ENCODE measurements around the gene MEI1.

DNA sequence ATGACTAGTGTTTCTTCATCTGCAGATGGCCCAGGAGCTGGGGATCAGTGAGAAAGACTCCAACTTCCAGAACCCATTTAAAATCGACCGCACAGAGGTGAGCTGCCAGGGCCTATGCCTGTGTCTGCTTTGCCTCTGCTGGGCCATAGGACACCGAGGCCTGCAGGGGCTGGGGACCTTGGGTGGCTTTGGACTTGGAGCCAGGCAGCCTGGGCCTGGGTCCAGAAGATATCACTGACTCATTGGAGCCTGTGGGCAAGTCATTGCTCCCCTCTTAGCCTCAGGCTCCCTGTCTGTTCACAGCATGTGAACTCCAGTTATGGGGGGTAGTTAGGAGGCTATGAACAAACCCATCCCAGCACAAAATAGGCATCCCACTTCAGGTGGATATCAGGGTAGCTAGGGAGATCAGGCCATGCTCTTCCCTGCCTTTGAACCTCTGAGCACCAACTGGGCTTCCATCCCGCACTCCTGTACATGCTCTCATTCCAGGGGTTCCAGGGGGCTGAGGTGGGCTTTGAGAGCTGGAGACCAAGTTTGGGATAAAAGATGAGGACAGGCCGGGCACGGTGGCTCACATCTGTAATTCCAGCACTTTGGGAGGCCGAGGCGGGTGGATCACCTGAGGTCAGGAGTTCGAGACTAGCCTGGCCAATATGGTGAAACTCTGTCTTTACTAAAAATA is 114.6 kb downstream of the MEI1 start:
- TF ChIP-seq SMC3 (IDR thresholded peaks at IDR 0.05; ENCODE audit: low read depth, low read length) (no peak), POLR2A (IDR thresholded peaks at IDR 0.05; ENCODE audit: low read depth, low read length) (no peak), CEBPB (IDR thresholded peaks at IDR 0.05; ENCODE audit: low read depth, low read length) (no peak), RFX5 (IDR thresholded peaks at IDR 0.05; ENCODE audit: low read depth, low read length) (no peak), MAZ (IDR thresholded peaks at IDR 0.05; ENCODE audit: borderline replicate concordance, low read depth, low read length) (no peak), NFE2L2 (IDR thresholded peaks at IDR 0.05; ENCODE audit: low read depth, low read length) (no peak), BHLHE40 (IDR thresholded peaks at IDR 0.05; ENCODE audit: low read depth, low read length) (no peak), RAD21 (IDR thresholded peaks at IDR 0.05; ENCODE audit: low read length) (no peak), CHD1 (IDR thresholded peaks at IDR 0.05; ENCODE audit: low read depth, low read length) (no peak), MXI1 (IDR thresholded peaks at IDR 0.05; ENCODE audit: borderline replicate concordance, low read depth, low read length) (no peak)
- TF ChIP-seq, protein P1, sequence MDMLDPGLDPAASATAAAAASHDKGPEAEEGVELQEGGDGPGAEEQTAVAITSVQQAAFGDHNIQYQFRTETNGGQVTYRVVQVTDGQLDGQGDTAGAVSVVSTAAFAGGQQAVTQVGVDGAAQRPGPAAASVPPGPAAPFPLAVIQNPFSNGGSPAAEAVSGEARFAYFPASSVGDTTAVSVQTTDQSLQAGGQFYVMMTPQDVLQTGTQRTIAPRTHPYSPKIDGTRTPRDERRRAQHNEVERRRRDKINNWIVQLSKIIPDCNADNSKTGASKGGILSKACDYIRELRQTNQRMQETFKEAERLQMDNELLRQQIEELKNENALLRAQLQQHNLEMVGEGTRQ (IDR thresholded peaks at IDR 0.05; ENCODE audit: low read depth, low read length): no peak
- TF ChIP-seq, protein P2, sequence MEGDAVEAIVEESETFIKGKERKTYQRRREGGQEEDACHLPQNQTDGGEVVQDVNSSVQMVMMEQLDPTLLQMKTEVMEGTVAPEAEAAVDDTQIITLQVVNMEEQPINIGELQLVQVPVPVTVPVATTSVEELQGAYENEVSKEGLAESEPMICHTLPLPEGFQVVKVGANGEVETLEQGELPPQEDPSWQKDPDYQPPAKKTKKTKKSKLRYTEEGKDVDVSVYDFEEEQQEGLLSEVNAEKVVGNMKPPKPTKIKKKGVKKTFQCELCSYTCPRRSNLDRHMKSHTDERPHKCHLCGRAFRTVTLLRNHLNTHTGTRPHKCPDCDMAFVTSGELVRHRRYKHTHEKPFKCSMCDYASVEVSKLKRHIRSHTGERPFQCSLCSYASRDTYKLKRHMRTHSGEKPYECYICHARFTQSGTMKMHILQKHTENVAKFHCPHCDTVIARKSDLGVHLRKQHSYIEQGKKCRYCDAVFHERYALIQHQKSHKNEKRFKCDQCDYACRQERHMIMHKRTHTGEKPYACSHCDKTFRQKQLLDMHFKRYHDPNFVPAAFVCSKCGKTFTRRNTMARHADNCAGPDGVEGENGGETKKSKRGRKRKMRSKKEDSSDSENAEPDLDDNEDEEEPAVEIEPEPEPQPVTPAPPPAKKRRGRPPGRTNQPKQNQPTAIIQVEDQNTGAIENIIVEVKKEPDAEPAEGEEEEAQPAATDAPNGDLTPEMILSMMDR (conservative IDR thresholded peaks at IDR 0.05; ENCODE audit: low read depth, low read length): no peak
- TF ChIP-seq, protein P3, sequence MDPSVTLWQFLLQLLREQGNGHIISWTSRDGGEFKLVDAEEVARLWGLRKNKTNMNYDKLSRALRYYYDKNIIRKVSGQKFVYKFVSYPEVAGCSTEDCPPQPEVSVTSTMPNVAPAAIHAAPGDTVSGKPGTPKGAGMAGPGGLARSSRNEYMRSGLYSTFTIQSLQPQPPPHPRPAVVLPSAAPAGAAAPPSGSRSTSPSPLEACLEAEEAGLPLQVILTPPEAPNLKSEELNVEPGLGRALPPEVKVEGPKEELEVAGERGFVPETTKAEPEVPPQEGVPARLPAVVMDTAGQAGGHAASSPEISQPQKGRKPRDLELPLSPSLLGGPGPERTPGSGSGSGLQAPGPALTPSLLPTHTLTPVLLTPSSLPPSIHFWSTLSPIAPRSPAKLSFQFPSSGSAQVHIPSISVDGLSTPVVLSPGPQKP (IDR thresholded peaks at IDR 0.05; ENCODE audit: borderline replicate concordance, low read depth, low read length): no peak
